Mesodermal cell (in vitro differentiated cells): Measurements from ENCODE around the gene PNLIP. TPM values are rescaled to one million over a fixed set of nuclear protein-coding genes. Genes with fewer than 3 reads are reported as not detected.

Source experiments
- H3K27ac ChIP-seq: 2 replicates; pipeline ENCODE4 v1.7.0; 2013; ENCODE audit warnings: mild to moderate bottlenecking, low read depth, low read length, moderate library complexity; ENCODE audit not compliant: severe bottlenecking
- H3K36me3 ChIP-seq: 2 replicates; pipeline ENCODE4 v1.7.1; 2013; ENCODE audit warnings: mild to moderate bottlenecking, low read length, moderate library complexity; ENCODE audit not compliant: control insufficient read depth, insufficient read depth
- H3K4me1 ChIP-seq: one replicate; pipeline ENCODE4 v1.7.1; 2013; ENCODE audit warnings: mild to moderate bottlenecking, low read length; ENCODE audit not compliant: insufficient read depth, control insufficient read depth, poor library complexity, severe bottlenecking
- H3K4me3 ChIP-seq: 2 replicates; pipeline ENCODE4 v1.7.0; 2013; ENCODE audit warnings: low read length, control low read depth, mild to moderate bottlenecking; ENCODE audit not compliant: insufficient read depth, poor library complexity, severe bottlenecking; ENCODE audit errors: extremely low read depth
- H3K9me3 ChIP-seq: 2 replicates; pipeline ENCODE4 v1.7.1; 2013; ENCODE audit warnings: mild to moderate bottlenecking, low read length, moderate library complexity; ENCODE audit not compliant: control insufficient read depth
- WGBS, 2 experiments: methylation state at CpG; one replicate each; pipeline ENCODE4 v1.1.5; 2013; ENCODE audit warnings: missing lambda C conversion rate in 2 of 2; ENCODE audit not compliant: insufficient coverage in 2 of 2; 5-methylcytosine and 5-hydroxymethylcytosine counted together
- polyA plus RNA-seq, 2 experiments: library from polyadenylated mRNA; stranded (reverse); fragments of 50-300 nt; gene quantifications; one replicate each; pipeline ENCODE4 v1.2.3, GENCODE V29; 2013

PNLIP gene
- polyA plus RNA-seq (2013, experiment 1 of 2), result not detected
- not detected for polyA plus RNA-seq (2013, experiment 2 of 2)

GRCh38 chr10:116545756-116546155 is at the start of gene PNLIP:
TSS of gene PNLIP (plus strand) at chr10:116545931. CDS start at chr10:116546093, 162 bp downstream.
- no peaks in the 10 kb centered on the region for H3K36me3 ChIP-seq
- no peak within 1 kb of the TSS for H3K4me3 ChIP-seq
- H3K27ac ChIP-seq, result no peak within 1 kb of the TSS
- no peaks in the 10 kb centered on the region for H3K9me3 ChIP-seq
- no peaks in the 10 kb centered on the region for H3K4me1 ChIP-seq
- WGBS, 2 experiments, result 86 to 87% methylated on average over 8 of the region's 8 CpGs

- H3K4me3 ChIP-seq, result no peak overlapping the region
- no peaks in the 10 kb centered on the region for H3K36me3 ChIP-seq
- no peaks in the 10 kb centered on the region for H3K4me1 ChIP-seq
- whole genome bisulfite sequencing, 2 experiments, result 90 to 95% methylated on average over 5 to 6 of the region's 8 CpGs
- no peak overlapping the region for H3K27ac ChIP-seq
- H3K9me3 ChIP-seq, result no peaks in the 10 kb centered on the region
Measured at GRCh38 chr10:116504786-116505185, 40.9 kb upstream of the PNLIP start.

GRCh38 chr10:116510565-116510964 is 35.2 kb upstream of the PNLIP start:
- Histone ChIP-seq H3K9me3 (no peaks in the 10 kb centered on the region), H3K27ac (no peak overlapping the region), H3K36me3 (no peaks in the 10 kb centered on the region), H3K4me3 (no peak overlapping the region), H3K4me1 (no peaks in the 10 kb centered on the region)
- 92 to 100% methylated on average over 1 to 2 of the region's 3 CpGs for WGBS, 2 experiments

- H3K36me3 ChIP-seq, result no peaks in the 10 kb centered on the region
- no peak overlapping the region for H3K27ac ChIP-seq
- H3K4me3 ChIP-seq, result no peak overlapping the region
- H3K9me3 ChIP-seq, result no peaks in the 10 kb centered on the region
- WGBS, 2 experiments, result 40 to 100% methylated on average over 1 to 2 of the region's 3 CpGs
- H3K4me1 ChIP-seq, result no peaks in the 10 kb centered on the region
Measured at GRCh38 chr10:116511365-116511764, 34.4 kb upstream of the PNLIP start.

GRCh38 chr10:116521424-116522290 is 24.1 kb upstream of the PNLIP start:
- Histone ChIP-seq H3K9me3 (no peaks in the 10 kb centered on the region), H3K36me3 (no peaks in the 10 kb centered on the region), H3K27ac (no peak overlapping the region), H3K4me3 (no peak overlapping the region), H3K4me1 (no peaks in the 10 kb centered on the region)
- 67 to 89% methylated on average over 1 to 2 of the region's 10 CpGs for WGBS, 2 experiments

- Histone ChIP-seq H3K27ac (no peak overlapping the region), H3K4me3 (no peak overlapping the region), H3K36me3 (no peaks in the 10 kb centered on the region), H3K4me1 (no peaks in the 10 kb centered on the region), H3K9me3 (no peaks in the 10 kb centered on the region)
- WGBS, 2 experiments, result 90 to 91% methylated on average over 4 of the region's 8 CpGs
Measured at GRCh38 chr10:116522803-116523381, 22.8 kb upstream of the PNLIP start.

GRCh38 chr10:116524736-116525135 is 21.0 kb upstream of the PNLIP start:
- Histone ChIP-seq H3K36me3 (no peaks in the 10 kb centered on the region), H3K4me1 (peaks cover 3% of the 10 kb centered on the region), H3K27ac (no peak overlapping the region), H3K9me3 (no peaks in the 10 kb centered on the region), H3K4me3 (no peak overlapping the region)
- 94 to 100% methylated on average over 1 to 3 of the region's 3 CpGs for WGBS, 2 experiments

DNA sequence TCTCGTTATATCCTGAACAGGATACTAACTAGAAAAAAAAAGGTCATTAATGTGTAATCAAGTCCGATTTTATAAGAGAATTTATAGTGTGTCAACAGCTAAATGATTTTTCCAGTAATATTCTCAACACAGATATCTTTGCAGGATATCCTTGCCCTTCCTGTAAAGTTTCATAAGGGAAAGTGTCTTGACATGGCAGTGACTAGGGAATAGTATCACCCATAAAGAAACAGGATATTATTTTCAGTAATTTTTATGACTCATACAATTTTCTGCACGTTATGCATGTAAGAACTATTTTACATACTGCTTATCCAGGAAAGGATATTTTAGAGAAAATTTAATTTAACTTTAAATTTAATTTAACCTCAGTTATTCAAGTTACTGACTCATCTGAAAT is 19.5 kb upstream of the PNLIP start:
- Histone ChIP-seq H3K4me1 (peaks cover 3% of the 10 kb centered on the region), H3K36me3 (no peaks in the 10 kb centered on the region), H3K9me3 (no peaks in the 10 kb centered on the region), H3K27ac (no peak overlapping the region), H3K4me3 (no peak overlapping the region)
- WGBS, 2 experiments, result no CpG with 5 or more reads among the region's 3 CpGs

- no peaks in the 10 kb centered on the region for H3K36me3 ChIP-seq
- H3K9me3 ChIP-seq, result peaks cover 4% of the 10 kb centered on the region
- H3K27ac ChIP-seq, result no peak overlapping the region
- no peak overlapping the region for H3K4me3 ChIP-seq
- no peaks in the 10 kb centered on the region for H3K4me1 ChIP-seq
- WGBS, 2 experiments, result 93 to 100% methylated on average over 2 of the region's 2 CpGs
Measured at GRCh38 chr10:116536810-116537209, 8.9 kb upstream of the PNLIP start.

DNA sequence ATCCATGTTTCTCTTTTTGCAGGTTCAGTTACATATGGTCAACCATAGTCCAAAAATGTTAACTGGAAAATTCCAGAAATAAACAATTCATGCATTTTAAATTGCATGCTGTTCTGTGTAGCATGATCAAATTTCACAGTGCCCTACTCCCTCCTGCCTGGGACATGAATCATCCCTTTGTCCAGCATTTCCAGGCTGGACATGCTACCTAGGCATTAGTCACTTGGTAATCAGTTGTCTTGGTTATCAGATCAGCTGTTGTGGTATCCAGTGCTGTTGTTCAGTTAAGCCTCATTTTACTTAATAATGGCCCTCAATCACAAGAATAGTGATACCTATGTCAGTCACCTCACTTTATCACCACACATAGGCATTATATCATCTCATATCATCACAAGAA is 7.3 kb upstream of the PNLIP start:
- Histone ChIP-seq H3K36me3 (no peaks in the 10 kb centered on the region), H3K4me3 (no peak overlapping the region)

GRCh38 chr10:116538992-116539391 is 6.7 kb upstream of the PNLIP start:
- H3K27ac ChIP-seq, result no peak overlapping the region
- peaks cover 4% of the 10 kb centered on the region for H3K9me3 ChIP-seq
- H3K4me3 ChIP-seq, result no peak overlapping the region
- no peaks in the 10 kb centered on the region for H3K4me1 ChIP-seq
- H3K36me3 ChIP-seq, result no peaks in the 10 kb centered on the region

More for the DNA sequence above, 7.3 kb upstream of the PNLIP start:
- H3K27ac ChIP-seq, result no peak overlapping the region
- H3K9me3 ChIP-seq, result peaks cover 4% of the 10 kb centered on the region
- no peaks in the 10 kb centered on the region for H3K4me1 ChIP-seq
